Femur (tissue), 1 donor: ENCODE data around the gene FAM111A.
A peak's percentile ranks its signal among the peaks of the same experiment; 100 is the strongest.

Experiments
- DNase-seq: peaks from one replicate; pipeline ENCODE4 v3.0.0-alpha.2; 2017

The FAM111A gene

DNA sequence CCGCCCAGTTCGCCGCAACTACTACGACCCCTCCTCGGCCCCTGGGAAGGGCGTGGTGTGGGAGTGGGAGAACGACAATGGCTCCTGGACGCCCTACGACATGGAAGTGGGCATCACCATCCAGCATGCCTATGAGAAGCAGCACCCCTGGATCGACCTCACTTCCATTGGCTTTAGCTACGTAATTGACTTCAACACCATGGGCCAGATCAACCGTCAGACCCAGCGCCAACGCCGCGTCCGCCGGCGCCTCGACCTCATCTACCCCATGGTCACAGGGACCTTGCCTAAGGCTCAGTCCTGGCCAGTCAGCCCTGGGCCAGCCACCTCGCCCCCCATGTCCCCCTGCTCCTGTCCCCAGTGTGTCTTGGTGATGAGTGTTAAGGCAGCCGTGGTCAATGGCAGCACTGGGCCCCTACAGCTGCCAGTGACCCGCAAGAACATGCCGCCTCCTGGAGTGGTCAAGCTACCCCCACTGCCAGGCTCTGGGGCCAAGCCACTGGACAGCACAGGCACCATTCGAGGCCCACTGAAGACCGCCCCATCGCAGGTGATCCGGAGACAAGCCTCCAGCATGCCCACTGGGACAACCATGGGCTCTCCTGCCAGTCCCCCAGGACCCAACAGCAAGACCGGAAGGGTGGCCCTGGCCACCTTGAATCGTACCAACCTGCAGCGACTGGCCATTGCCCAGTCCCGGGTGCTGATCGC is 39.2 kb downstream of the FAM111A start:
- no peak for DNase-seq

DNA sequence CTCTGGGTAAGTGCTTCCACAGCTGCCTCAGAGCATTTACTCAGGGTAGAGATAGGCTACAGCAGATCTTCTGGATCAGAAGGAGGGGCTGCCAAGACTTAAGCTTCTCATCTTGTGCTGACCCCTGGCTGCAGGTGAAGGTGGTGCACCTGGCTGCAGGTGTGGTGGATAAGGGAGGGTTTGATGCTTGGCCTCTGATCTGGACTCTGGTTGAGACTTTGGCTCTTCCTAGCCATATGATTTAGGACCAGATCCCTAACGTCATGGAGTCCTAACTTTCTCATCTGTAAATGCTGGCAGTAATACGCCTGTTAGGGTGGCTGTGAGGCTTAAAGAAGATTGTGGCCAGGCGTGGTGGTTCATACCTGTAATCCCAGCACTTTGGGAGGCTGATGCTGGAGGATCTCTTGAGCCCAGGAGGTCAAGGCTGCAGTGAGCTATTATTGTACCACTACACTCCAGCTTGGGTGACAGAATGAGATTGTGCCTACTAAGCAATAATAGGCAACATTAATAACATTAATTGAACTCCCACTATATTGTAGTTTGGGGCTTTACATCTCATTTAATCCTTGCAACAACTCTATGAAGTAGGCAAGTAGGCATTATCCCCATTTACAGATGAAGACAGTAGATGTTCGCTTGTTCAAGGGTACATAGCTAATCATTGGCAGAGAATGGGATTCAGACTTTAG is 39.9 kb downstream of the FAM111A start:
- no peak for DNase-seq

DNA sequence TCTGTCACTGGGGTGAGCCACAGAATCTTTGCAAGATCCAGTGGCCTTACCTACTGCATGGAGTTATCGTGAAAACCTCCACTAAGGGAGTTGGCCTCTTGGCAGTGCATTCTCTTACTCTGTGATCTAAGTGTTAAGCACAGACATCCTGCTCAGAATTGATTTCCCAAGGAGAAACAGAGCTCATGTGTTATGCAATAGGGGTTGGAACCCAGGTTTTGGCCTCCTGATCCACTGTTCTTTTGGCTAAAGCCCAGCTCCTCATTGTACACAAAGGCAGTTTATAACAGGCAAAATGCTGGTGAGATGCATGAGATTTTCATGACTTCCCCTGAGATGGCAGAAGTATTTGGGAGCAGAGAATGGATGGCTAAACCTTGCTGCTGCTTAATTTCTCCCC is 41.1 kb downstream of the FAM111A start:
- no peak for DNase-seq

- DNase-seq, result no peak
These were observed 42.2 kb downstream of the FAM111A start for GRCh38 chr11:59184691-59185339.

DNA sequence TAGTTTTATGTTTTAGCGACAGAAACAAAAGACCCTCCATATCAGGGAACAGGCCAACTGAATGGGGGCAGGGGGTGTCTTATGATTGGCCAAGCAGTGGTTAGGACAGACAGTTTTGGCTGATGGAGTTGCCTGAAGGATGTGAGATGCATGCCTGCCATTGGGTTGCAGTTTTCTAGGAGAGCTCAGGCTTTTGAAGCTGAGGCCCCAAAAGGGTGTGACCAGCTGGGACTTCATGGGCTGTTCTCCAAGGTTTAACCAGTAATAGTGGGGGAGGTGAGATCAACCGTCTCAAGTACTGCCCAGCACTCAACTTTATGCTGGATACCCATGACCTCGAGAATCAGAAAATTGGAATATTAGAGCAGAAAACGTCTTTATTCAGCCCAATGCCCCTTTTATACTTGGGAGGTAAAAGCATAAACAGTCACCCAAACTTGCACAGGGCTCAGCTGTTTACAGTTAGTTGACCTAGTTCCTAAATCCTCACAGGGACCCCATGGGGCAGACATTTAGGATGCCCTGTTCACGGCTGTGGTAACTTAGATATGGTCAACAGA is 42.8 kb downstream of the FAM111A start:
- DNase-seq, result no peak

DNA sequence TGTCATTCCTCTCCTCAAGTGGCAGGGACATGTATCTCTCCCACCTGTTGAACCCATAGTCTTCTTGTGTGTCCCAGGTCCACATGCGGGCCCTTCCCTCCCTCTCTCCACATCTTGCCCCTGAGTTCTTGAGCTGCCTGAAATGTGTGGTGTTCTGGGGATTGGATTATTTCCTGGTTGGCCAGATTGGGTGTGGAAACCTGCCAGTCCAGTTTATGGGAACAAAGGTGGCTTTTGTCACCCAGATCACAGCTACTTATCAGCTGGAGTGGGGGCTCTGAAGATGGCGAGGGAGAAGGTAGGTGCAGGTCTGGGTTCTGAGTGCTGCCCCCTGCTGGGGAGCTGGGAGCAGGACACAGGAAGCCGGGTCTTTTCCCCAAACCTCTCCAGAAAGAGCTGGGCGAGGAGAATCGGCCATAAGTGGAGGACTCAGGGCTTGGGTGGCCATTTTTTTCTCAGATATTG is 43.5 kb downstream of the FAM111A start:
- DNase-seq, result no peak

GRCh38 chr11:59187035-59187434 is 44.4 kb downstream of the FAM111A start:
- DNase-seq, result no peak

DNA sequence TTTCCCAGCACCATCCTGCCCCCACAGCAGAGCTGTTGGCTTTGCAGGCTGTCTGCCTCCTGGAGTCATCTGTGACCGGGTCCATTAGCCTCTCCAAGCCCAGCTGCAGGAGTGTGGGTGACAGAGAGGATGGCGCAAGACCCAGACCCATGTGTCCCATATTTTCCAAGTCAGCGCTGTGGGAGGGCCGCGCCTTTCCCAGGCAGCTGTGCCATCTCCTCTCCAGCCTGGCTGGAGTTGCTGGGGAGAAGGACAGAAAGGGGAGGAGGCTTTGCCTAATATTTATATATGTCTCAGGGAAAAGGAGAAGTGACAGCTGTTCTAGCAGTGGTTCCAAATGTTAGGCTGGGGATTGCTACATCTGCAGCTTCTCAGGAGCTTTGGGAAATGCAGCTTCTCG is 44.9 kb downstream of the FAM111A start:
- peak; percentile 72 for DNase-seq

- no peak for DNase-seq
These were observed 46.3 kb downstream of the FAM111A start for GRCh38 chr11:59188954-59189353.

DNA sequence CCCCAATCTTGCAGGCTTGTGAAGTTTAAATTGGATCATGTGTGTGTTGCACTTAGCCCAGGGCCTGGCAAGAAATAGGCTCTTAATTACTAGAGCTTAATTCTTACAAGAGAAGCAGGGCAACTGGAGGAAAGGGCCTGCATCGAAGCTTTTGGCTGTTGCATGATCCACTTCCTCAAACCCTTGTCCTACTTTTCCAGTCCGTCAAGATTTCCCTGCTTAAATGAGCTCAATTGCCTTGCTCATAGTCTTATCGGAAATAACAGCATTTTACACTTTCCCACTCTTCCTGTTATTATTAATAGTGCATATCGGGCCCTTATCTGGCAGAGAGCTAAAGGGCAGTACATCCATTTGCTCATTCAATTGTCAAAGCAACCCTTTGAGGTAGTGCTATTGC is 47.3 kb downstream of the FAM111A start:
- DNase-seq, result no peak

DNA sequence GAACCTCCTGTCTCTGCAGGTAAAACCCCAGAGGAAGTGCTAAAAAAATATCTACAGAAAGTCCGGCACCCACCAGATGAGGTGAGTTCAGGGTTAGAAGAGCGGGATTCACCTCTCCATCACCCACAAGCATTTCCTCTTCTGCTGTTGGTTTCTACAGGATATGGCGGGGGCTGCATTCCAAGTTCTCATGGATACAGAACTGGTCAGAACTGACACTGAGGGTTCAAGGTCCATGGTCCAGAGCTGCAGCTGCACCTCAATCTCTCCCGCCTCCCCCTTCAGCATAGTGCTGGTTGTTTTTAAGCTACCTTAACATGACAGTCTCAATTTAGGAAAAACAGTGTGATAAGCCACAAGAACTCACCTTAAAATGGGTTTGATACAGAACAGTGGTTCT is 48.4 kb downstream of the FAM111A start:
- no peak for DNase-seq

DNA sequence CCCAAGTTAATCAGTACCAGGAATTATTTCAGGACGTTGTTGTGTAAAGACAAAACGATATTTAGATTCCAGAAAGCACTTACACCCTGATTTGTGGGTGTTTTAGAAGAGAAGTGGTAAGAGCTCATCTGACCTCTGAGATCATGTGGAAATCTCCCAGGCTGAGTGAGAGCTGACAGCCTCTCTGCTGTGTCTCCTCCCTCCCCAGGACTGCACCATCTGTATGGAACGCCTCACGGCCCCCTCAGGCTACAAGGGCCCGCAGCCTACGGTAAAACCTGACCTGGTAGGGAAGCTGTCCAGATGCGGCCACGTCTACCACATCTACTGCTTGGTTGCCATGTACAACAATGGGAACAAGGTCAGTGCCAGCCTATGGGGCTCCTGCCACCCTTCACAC is 49.2 kb downstream of the FAM111A start:
- no peak for DNase-seq

GRCh38 chr11:59192446-59193020 is 49.9 kb downstream of the FAM111A start:
- no peak for DNase-seq

- no peak for DNase-seq
These were observed 51.0 kb downstream of the FAM111A start for GRCh38 chr11:59193587-59194130.

- DNase-seq, result no peak
These were observed 52.9 kb downstream of the FAM111A start for GRCh38 chr11:59195586-59195985.

DNA sequence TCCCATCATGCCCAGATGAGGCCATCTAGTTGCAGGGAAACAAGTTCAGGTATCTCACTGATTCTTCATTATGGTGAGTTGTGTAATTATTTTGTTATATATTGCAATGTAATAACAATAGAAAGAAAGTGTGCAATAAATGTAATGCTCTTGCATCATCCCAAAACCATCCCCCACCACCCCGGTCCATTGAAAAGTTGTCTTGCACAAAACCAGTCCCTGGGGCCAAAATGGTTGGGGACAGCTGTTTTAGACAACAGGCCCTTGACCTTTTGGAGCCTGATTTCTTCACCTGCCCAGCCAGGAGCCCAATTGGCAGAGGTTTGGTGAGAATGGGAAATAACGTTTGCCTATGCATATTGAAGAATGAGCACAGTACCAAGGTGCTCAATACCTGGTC is 54.1 kb downstream of the FAM111A start:
- DNase-seq, result no peak

DNA sequence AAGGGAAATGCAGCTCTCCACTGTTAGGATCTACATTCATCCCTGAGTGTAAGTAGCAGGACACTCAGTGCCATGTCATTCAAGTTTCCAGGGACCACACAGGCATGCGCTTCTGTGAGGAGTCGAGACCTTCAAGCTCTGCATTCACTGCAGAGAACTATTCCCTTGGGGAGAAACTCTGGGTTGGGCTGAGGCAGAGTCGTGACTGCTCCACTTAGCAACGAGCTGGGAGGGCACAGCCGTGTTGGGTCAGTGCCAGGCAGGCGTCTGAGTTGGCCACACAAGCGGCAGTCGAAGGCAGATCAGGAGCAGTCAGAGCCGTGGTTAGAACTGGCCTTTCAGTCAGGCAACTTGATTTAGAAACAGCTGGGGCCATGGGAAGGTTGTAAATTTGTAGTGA is 55.3 kb downstream of the FAM111A start:
- DNase-seq, result peak; percentile 92

DNA sequence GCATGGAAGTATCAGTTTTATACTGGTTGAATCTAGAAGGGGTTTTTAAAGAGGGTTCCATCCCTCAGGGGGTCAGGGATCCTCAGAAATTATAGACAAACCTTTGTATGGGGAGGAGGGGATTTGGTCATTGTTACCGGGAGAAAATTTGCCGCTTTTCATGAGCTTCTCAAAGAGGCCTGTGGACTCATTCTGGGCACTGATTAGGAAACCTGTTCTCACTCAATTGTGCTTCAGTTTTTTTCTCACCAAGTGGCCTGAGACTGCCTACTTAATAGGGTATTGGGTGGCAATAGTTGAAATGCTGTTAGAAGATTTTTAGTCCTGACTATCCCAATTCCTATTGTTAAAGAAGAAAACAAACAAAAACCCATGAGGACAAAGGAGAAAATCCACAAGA is 56.1 kb downstream of the FAM111A start:
- no peak for DNase-seq

DNA sequence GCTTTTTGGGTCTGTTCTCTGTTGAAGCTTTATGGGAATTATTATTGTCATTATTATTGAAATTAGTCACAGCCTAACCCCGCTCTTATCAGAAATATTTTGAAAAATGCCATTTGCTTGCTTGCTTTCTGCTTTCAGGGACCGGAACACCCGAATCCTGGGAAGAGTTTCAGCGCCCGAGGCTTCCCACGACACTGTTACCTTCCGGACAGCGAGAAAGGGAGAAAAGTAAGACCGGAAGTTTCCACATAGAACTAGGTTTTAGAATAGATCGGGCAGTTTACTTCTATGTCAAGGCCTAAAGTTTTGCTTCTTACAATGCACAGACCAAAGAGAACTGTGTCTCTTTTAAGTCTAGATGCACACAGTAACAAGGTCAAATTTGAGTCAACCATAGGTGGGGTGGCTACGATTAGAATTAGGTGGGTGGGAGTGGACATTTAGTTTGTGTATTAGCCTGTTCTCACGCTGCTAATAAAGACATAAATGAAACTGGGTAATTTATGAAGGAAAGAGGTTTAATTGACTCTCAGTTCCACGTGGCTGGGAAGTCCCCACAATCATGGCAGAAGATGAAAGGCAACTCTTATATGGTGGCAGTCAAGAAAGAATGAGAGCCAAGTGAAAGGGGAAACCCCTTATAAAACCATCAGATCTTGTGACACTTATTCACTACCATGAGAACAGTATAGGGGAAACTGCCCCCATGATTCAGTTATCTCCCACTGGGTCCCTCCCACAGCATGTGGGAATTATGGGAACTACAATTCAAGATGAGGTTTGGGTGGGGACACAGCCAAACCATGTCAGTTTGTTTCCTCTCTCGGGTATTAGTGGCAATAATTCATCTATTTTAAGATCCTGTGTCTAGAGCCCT is 57.1 kb downstream of the FAM111A start:
- no peak for DNase-seq

GRCh38 chr11:59200423-59200746 is 57.7 kb downstream of the FAM111A start:
- DNase-seq, result no peak

DNA sequence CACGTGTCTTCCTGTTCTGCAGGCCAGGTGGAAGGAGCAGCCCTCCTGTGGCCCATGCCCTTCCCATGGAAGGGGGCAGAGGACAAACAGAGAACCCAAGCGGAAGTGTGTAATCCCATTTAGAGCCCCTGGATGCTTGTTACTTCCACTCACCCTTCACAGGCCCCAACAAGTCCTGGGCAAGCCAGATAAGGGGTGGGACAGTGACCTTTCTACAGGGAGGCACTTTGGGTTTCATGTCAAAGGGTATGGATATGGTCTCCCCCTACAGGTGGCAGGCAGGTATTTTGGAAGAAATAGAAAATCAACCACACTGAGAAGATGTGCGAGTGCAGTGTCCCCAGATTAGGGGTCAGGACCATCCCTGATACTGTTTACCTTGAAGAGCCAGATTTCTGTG is 58.7 kb downstream of the FAM111A start:
- no peak for DNase-seq
